Trophoblast cell (in vitro differentiated cells and primary cell): ENCODE measurements around the gene SQSTM1.

Source experiments
- DNase-seq, 2 donors: peaks; one replicate each; pipeline ENCODE4 v3.0.0-alpha.2; 2016
- H2AFZ ChIP-seq: 2 replicates; pipeline ENCODE4 v1.6.1; 2013; ENCODE audit warnings: low read length, moderate library complexity, mild to moderate bottlenecking; ENCODE audit not compliant: insufficient read depth, poor library complexity
- H2AK5ac ChIP-seq: 2 replicates; pipeline ENCODE4 v1.6.1; 2013; ENCODE audit warnings: mild to moderate bottlenecking, low read length
- H2BK120ac ChIP-seq: 2 replicates; pipeline ENCODE4 v1.6.1; 2013; ENCODE audit warnings: low read length, mild to moderate bottlenecking, moderate library complexity; ENCODE audit not compliant: insufficient read depth, poor library complexity
- H2BK12ac ChIP-seq: 2 replicates; pipeline ENCODE4 v1.6.1; 2013; ENCODE audit warnings: mild to moderate bottlenecking, low read length, moderate library complexity
- H2BK5ac ChIP-seq: 2 replicates; pipeline ENCODE4 v1.6.1; 2013; ENCODE audit warnings: low read length, low read depth, moderate library complexity, mild to moderate bottlenecking; ENCODE audit not compliant: poor library complexity
- H3K14ac ChIP-seq: 2 replicates; pipeline ENCODE4 v1.6.1; 2013; ENCODE audit warnings: mild to moderate bottlenecking, low read length
- H3K18ac ChIP-seq: 2 replicates; pipeline ENCODE4 v1.6.1; 2013; ENCODE audit warnings: mild to moderate bottlenecking, low read length
- H3K23ac ChIP-seq: 2 replicates; pipeline ENCODE4 v1.6.1; 2013; ENCODE audit warnings: low read length
- H3K27ac ChIP-seq: 2 replicates; pipeline ENCODE4 v1.5.1; 2013; ENCODE audit warnings: low read depth, mild to moderate bottlenecking, inconsistent platforms, low read length, moderate library complexity
- H3K27me3 ChIP-seq: 2 replicates; pipeline ENCODE4 v1.6.1; 2013; ENCODE audit warnings: inconsistent platforms, mild to moderate bottlenecking, low read length, moderate library complexity; ENCODE audit not compliant: insufficient read depth
- H3K36me3 ChIP-seq, 2 experiments: 1 replicate in 1 of 2; 2 replicates in 1 of 2; pipeline ENCODE4 v1.6.1; 2013; ENCODE audit warnings: low read length in 2 of 2, mild to moderate bottlenecking in 2 of 2, moderate library complexity in 1 of 2; ENCODE audit not compliant: insufficient read depth in 2 of 2, control insufficient read depth in 1 of 2
- H3K4ac ChIP-seq: 2 replicates; pipeline ENCODE4 v1.6.1; 2013; ENCODE audit warnings: low read depth, mild to moderate bottlenecking, low read length, moderate library complexity
- H3K4me1 ChIP-seq, 2 experiments: 1 replicate in 1 of 2; 2 replicates in 1 of 2; pipeline ENCODE4 v1.6.1; 2013; ENCODE audit warnings: low read length in 2 of 2, mild to moderate bottlenecking in 2 of 2, moderate library complexity in 1 of 2; ENCODE audit not compliant: insufficient read depth in 2 of 2, control insufficient read depth in 1 of 2
- H3K4me2 ChIP-seq: 2 replicates; pipeline ENCODE4 v1.6.1; 2013; ENCODE audit warnings: inconsistent platforms, mild to moderate bottlenecking, low read length, moderate library complexity
- H3K4me3 ChIP-seq: 2 replicates; pipeline ENCODE4 v1.5.1; 2013; ENCODE audit warnings: mild to moderate bottlenecking, low read depth, low read length, inconsistent platforms
- H3K79me1 ChIP-seq: one replicate; pipeline ENCODE4 v1.6.1; 2013; ENCODE audit warnings: low read length
- H3K79me2 ChIP-seq: 2 replicates; pipeline ENCODE4 v1.6.1; 2013; ENCODE audit warnings: low read length, mild to moderate bottlenecking; ENCODE audit not compliant: control insufficient read depth, insufficient read depth, poor library complexity
- H3K9ac ChIP-seq: 2 replicates; pipeline ENCODE4 v1.6.1; 2013; ENCODE audit warnings: mild to moderate bottlenecking, low read length
- H3K9me3 ChIP-seq: 2 replicates; pipeline ENCODE4 v1.6.1; 2013; ENCODE audit warnings: low read depth, mild to moderate bottlenecking, control low read depth, inconsistent platforms, low read length; ENCODE audit not compliant: insufficient read depth
- H4K12ac ChIP-seq: 2 replicates; pipeline ENCODE4 v1.6.1; 2013; ENCODE audit warnings: low read depth, mild to moderate bottlenecking, low read length, moderate library complexity
- H4K8ac ChIP-seq: 2 replicates; pipeline ENCODE4 v1.6.1; 2013; ENCODE audit warnings: low read depth, mild to moderate bottlenecking, low read length, moderate library complexity
- H4K91ac ChIP-seq: one replicate; pipeline ENCODE4 v1.6.1; 2013; ENCODE audit warnings: low read depth, mild to moderate bottlenecking, low read length, moderate library complexity
- WGBS: extraction: QIAGEN DNeasy Blood & Tissue Kit; methylation state at CpG from one replicate; pipeline ENCODE4 v1.1.7; 2013; ENCODE audit warnings: missing lambda C conversion rate; ENCODE audit not compliant: insufficient read length, insufficient coverage; ENCODE audit errors: extremely low coverage; 5-methylcytosine and 5-hydroxymethylcytosine counted together

Gene SQSTM1

DNA sequence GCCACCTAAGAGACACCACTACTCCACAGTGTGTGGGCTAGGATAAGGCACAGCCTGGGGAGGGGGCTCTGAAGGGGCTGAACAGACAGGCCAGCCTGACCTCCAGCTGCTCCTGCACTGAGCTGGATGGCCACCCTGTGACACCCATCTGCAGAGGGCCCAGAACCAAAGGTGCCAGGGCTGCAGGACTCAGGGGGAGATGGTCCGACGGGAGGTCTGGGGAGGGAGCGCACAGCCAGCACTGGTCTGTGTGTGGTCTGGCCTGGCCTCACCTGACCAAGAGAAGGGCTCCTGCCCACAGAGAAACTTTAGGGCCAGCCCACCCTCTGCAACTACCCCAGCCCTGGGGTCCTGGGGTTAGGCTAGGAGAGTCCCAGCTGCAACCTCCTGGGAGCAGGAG lies 26.1 kb upstream of the SQSTM1 start:
- H3K9ac ChIP-seq = no peak overlapping the region
- no peak overlapping the region for H3K23ac ChIP-seq
- no peaks in the 10 kb centered on the region for H3K9me3 ChIP-seq
- no peak overlapping the region for H4K91ac ChIP-seq
- no peak overlapping the region for H3K27ac ChIP-seq
- H3K14ac ChIP-seq = no peak overlapping the region
- H3K4me2 ChIP-seq = no peak overlapping the region
- H3K79me2 ChIP-seq = peaks cover 4% of the 10 kb centered on the region
- no CpG with 5 or more reads among the region's 3 CpGs for WGBS
- no peak overlapping the region for H2AK5ac ChIP-seq
- H4K12ac ChIP-seq = no peak overlapping the region
- H3K4me3 ChIP-seq = no peak overlapping the region
- H2BK12ac ChIP-seq = no peak overlapping the region
- no peaks in the 10 kb centered on the region for H3K27me3 ChIP-seq
- H3K4me1 ChIP-seq = peaks cover 8 to 15% of the 10 kb centered on the region in 2 experiments
- H2BK5ac ChIP-seq = no peak overlapping the region
- no peak overlapping the region for H2BK120ac ChIP-seq
- peaks cover 27 to 29% of the 10 kb centered on the region in 2 experiments for H3K36me3 ChIP-seq
- no peak overlapping the region for H2AFZ ChIP-seq
- no peak overlapping the region for H3K4ac ChIP-seq
- H3K79me1 ChIP-seq = peaks cover 7% of the 10 kb centered on the region
- no peak overlapping the region for H3K18ac ChIP-seq
- H4K8ac ChIP-seq = no peak overlapping the region
- DNase-seq = no peak

DNA sequence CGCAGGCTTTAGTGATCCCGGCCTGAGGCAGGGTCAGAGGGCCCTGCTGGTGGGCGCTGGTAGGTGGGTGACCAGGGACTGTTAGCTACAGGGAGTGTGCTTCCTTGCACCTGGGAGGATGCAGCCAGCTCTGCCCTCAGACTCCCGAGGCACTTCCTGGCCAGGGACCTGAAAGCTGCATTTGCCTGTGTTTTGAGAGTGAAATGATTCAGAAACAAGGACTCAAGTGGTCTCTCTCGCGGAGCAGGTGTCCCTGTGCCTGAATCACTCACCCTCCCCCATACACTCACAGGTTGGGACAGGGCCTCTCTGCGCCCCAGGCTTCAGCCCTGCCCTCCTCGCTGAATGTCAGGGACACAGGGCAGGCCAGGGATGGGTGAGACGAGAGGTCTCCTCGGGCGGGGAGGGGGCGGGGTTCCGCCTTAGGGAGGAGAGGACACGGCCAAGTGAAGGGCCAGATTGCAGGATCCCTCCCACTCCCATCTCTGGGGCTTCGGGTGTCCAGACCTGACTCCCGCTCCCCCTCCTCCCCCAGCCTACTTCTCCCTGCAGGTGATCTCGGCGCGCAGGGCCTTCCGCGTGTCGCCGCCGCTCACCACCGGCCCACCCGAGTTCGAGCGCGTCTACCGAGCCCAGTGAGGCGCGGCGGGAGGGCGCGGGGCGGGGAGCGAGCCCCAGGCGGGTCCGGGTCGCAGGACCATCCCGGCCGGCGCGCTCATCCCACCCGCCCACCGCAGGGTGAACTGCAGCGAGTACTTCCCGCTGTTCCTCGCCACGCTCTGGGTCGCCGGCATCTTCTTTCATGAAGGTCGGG lies 25.4 kb upstream of the SQSTM1 start:
- H3K9ac ChIP-seq = peak overlapping the region; percentile 63
- H3K23ac ChIP-seq = no peak overlapping the region
- H2BK5ac ChIP-seq = peak overlapping the region; percentile 43
- peak overlapping the region; percentile 68 for H3K27ac ChIP-seq
- peak overlapping the region; percentile 77 for H2AFZ ChIP-seq
- peak overlapping the region; percentile 72 for H2AK5ac ChIP-seq
- H3K4me2 ChIP-seq = peak overlapping the region; percentile 91
- WGBS = no CpG with 5 or more reads among the region's 53 CpGs
- peaks cover 8 to 15% of the 10 kb centered on the region in 2 experiments for H3K4me1 ChIP-seq
- peak overlapping the region; percentile 24 for H2BK12ac ChIP-seq
- peak overlapping the region; percentile 85 for H4K12ac ChIP-seq
- peaks cover 7% of the 10 kb centered on the region for H3K79me1 ChIP-seq
- peaks cover 33 to 36% of the 10 kb centered on the region in 2 experiments for H3K36me3 ChIP-seq
- peak overlapping the region; percentile 89 for H3K18ac ChIP-seq
- H3K4me3 ChIP-seq = peak overlapping the region; percentile 78
- H3K27me3 ChIP-seq = no peaks in the 10 kb centered on the region
- peak overlapping the region; percentile 82 for H4K91ac ChIP-seq
- peak overlapping the region; percentile 25 for H3K4ac ChIP-seq
- H4K8ac ChIP-seq = peak overlapping the region; percentile 81
- peak; percentile 27 to 42 for DNase-seq
- H2BK120ac ChIP-seq = peak overlapping the region; percentile 41
- H3K14ac ChIP-seq = peak overlapping the region; percentile 91
- H3K9me3 ChIP-seq = no peaks in the 10 kb centered on the region
- H3K79me2 ChIP-seq = peaks cover 4% of the 10 kb centered on the region

DNA sequence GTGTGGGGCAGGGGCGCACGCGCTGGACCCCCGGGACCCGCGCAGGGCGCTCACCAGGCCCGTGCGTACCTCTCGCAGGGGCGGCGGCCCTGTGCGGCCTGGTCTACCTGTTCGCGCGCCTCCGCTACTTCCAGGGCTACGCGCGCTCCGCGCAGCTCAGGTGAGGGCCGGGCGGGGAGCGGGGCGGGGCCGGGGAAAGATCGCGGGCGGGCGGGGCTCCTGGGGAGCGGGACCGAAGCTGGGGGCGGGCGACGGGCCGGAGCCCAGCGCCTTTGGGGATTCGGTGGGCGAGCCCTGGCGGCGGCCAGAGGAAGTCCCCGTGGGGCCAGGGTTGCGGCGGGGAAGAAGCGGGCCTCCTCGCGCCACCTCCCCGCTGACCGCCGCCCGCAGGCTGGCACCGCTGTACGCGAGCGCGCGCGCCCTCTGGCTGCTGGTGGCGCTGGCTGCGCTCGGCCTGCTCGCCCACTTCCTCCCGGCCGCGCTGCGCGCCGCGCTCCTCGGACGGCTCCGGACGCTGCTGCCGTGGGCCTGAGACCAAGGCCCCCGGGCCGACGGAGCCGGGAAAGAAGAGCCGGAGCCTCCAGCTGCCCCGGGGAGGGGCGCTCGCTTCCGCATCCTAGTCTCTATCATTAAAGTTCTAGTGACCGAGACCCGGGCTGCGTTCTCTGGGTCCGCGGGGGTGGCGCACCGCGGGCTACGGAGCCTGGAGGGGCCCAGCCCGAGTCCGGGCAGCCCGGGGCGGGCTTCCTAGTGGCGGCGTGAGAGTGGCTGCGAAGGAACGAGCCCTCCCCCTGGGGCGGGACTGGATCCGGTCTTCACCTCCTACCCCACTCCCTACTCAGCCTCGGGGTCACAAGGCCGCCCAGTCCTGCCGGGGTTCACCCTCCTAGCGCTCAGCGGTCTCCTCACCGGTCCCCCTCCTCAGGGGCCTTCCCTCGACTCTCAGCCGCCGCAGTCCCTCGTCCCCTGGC lies 24.6 kb upstream of the SQSTM1 start:
- peak overlapping the region; percentile 77 for H2AFZ ChIP-seq
- no peaks in the 10 kb centered on the region for H3K9me3 ChIP-seq
- peak overlapping the region; percentile 72 for H2AK5ac ChIP-seq
- DNase-seq = peak; percentile 91 to 94
- peaks cover 4% of the 10 kb centered on the region for H3K79me2 ChIP-seq
- H3K4ac ChIP-seq = peak overlapping the region; percentile 25
- H3K4me2 ChIP-seq = peak overlapping the region; percentile 91
- peak overlapping the region; percentile 81 for H4K8ac ChIP-seq
- H3K79me1 ChIP-seq = peaks cover 7% of the 10 kb centered on the region
- H3K36me3 ChIP-seq = peaks cover 42 to 45% of the 10 kb centered on the region in 2 experiments
- peak overlapping the region; percentile 89 for H3K18ac ChIP-seq
- H2BK12ac ChIP-seq = no peak overlapping the region
- H3K14ac ChIP-seq = peak overlapping the region; percentile 91
- H3K9ac ChIP-seq = peak overlapping the region; percentile 63
- H3K4me1 ChIP-seq = peaks cover 8 to 15% of the 10 kb centered on the region in 2 experiments
- H3K23ac ChIP-seq = no peak overlapping the region
- peak overlapping the region; percentile 68 for H3K27ac ChIP-seq
- H2BK120ac ChIP-seq = peak overlapping the region; percentile 41
- H3K27me3 ChIP-seq = no peaks in the 10 kb centered on the region
- H3K4me3 ChIP-seq = peak overlapping the region; percentile 78
- peak overlapping the region; percentile 85 for H4K12ac ChIP-seq
- WGBS = no CpG with 5 or more reads among the region's 113 CpGs
- peak overlapping the region; percentile 82 for H4K91ac ChIP-seq
- H2BK5ac ChIP-seq = peak overlapping the region; percentile 43

DNA sequence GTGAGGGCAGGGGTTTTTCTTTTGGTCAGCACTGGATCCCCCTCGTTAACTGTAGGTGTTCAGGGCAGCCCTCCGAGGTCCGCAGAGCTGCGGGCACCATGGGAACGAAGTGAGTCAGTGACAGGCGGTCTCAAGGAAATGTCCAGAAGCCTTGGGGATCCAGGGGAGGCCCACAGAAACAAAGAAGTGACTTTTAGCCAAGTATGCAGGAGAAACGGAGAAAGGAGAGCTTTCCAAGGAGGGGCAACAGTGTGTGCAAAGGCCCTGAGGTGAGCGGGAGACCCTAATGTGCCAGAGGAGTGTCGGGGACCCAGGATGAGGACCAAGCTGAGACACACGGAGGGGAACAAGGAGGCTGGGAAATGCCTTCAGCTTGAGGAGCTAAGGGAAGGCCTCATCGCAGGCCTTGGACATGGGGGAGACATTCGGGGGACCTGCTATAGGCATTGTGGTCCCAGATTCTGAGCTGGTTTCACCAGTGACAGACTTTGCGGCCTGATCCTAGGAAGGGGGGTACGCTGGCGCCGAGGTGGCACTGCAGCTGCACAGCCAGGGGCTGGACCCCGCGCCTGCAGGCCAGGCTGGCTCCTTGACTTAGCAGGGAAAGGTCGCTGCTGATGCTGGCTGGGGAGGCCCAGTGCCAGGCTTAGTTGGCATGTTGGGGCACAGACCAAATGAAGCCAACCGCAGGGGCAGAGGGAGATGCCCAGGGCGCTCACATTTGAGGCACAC lies 23.7 kb upstream of the SQSTM1 start:
- peaks cover 49 to 52% of the 10 kb centered on the region in 2 experiments for H3K36me3 ChIP-seq
- DNase-seq = no peak
- H3K27me3 ChIP-seq = no peaks in the 10 kb centered on the region
- H2BK12ac ChIP-seq = no peak overlapping the region
- H2AFZ ChIP-seq = no peak overlapping the region
- H3K4ac ChIP-seq = no peak overlapping the region
- H3K27ac ChIP-seq = peak overlapping the region; percentile 65
- no peaks in the 10 kb centered on the region for H3K9me3 ChIP-seq
- peak overlapping the region; percentile 51 for H3K18ac ChIP-seq
- H4K8ac ChIP-seq = peak overlapping the region; percentile 41
- peak overlapping the region; percentile 34 for H4K12ac ChIP-seq
- peaks cover 7% of the 10 kb centered on the region for H3K79me1 ChIP-seq
- peak overlapping the region; percentile 8 for H3K14ac ChIP-seq
- peak overlapping the region; percentile 25 for H4K91ac ChIP-seq
- H3K4me1 ChIP-seq = peaks cover 8 to 15% of the 10 kb centered on the region in 2 experiments
- H2AK5ac ChIP-seq = no peak overlapping the region
- H3K23ac ChIP-seq = no peak overlapping the region
- H3K9ac ChIP-seq = no peak overlapping the region
- H3K4me2 ChIP-seq = peak overlapping the region; percentile 82
- H2BK5ac ChIP-seq = no peak overlapping the region
- peaks cover 4% of the 10 kb centered on the region for H3K79me2 ChIP-seq
- WGBS = no CpG with 5 or more reads among the region's 21 CpGs
- H2BK120ac ChIP-seq = no peak overlapping the region
- H3K4me3 ChIP-seq = no peak overlapping the region
